Measurements from ENCODE around the gene LAMA5.

DNA sequence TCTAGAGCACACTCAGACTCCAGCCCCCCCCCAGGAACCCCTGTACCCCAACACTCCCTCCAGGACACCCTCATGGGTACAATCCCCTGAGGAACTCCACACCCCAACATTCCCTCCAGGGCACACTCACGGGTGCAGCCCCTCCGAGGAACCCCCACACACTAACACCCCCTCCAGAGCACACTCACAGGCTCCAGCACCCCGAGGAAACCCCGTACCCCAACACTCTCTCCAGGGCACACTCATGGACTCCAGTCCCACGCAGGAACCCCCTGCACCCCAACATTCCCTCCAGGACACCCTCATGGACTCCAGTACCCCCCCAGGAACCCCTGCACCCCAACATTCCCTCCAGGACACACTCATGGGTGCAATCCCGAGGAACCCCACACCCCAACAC is 31.6 kb downstream of the LAMA5 start:
- TF ChIP-seq, protein P1, sequence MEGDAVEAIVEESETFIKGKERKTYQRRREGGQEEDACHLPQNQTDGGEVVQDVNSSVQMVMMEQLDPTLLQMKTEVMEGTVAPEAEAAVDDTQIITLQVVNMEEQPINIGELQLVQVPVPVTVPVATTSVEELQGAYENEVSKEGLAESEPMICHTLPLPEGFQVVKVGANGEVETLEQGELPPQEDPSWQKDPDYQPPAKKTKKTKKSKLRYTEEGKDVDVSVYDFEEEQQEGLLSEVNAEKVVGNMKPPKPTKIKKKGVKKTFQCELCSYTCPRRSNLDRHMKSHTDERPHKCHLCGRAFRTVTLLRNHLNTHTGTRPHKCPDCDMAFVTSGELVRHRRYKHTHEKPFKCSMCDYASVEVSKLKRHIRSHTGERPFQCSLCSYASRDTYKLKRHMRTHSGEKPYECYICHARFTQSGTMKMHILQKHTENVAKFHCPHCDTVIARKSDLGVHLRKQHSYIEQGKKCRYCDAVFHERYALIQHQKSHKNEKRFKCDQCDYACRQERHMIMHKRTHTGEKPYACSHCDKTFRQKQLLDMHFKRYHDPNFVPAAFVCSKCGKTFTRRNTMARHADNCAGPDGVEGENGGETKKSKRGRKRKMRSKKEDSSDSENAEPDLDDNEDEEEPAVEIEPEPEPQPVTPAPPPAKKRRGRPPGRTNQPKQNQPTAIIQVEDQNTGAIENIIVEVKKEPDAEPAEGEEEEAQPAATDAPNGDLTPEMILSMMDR (IDR thresholded peaks at IDR 0.05), result no peak
- TF ChIP-seq POLR2A (IDR thresholded peaks at IDR 0.05) (no peak), EP300 (IDR thresholded peaks at IDR 0.05) (no peak)
